Activated B cell treated with CpG ODN at 0.5 μM for 24 hours (primary cell): Measurements from ENCODE around the gene AUTS2. TPM values are rescaled to one million over a fixed set of nuclear protein-coding genes. Genes with fewer than 3 reads are reported as not detected.
A peak's percentile ranks its signal among the peaks of the same experiment; 100 is the strongest.

Source experiments
- ATAC-seq: fragments of 200-7000 bp; cut with Tn5 transposase; one replicate; pipeline ENCODE4 v1.10.0; 2021; ENCODE audit warnings: low read depth, mild to moderate bottlenecking, moderate library complexity
- CTCF ChIA-PET: fragments of 350-600 bp; sonication (Branson Sonifier 250); formaldehyde crosslinking; loops from one replicate; lab custom pipeline; 2021; ENCODE audit warnings: antibody characterized with exemption; lab: Charles Lee
- POLR2A ChIA-PET: fragments of 350-600 bp; sonication (Branson Sonifier 250); formaldehyde crosslinking; loops from one replicate; lab custom pipeline; 2021; ENCODE audit warnings: antibody characterized with exemption; lab: Charles Lee
- DNase-seq: peaks from one replicate; pipeline ENCODE4 v3.0.0; 2022
- H3K27ac Mint-ChIP-seq: one replicate; pipeline ENCODE4 v1.8.0; 2020; ENCODE audit warnings: mixed read lengths
- H3K27me3 Mint-ChIP-seq: one replicate; pipeline ENCODE4 v1.8.0; 2021; ENCODE audit warnings: mixed read lengths
- H3K36me3 Mint-ChIP-seq: one replicate; pipeline ENCODE4 v1.8.0; 2021; ENCODE audit warnings: low read depth, mixed read lengths
- H3K4me1 Mint-ChIP-seq: one replicate; pipeline ENCODE4 v1.8.0; 2021; ENCODE audit warnings: mixed read lengths
- H3K4me3 Mint-ChIP-seq: one replicate; pipeline ENCODE4 v1.8.0; 2020; ENCODE audit warnings: mild to moderate bottlenecking, mixed read lengths
- H3K9me3 Mint-ChIP-seq: one replicate; pipeline ENCODE4 v1.8.0; 2020; ENCODE audit warnings: mixed read lengths
- CTCF ChIP-seq: fragments of 200-600 bp; IDR thresholded peaks from one replicate; pipeline ENCODE4 v1.8.0; 2022; ENCODE audit warnings: antibody characterized with exemption, mild to moderate bottlenecking
- intact Hi-C: fragments of 100-400 bp; cut with micrococcal nuclease; formaldehyde crosslinking; loops from one replicate; pipeline ENCODE4 v1.15.1; 2024
- total RNA-seq: library from RNA; stranded (reverse); gene quantifications from 2 replicates; pipeline ENCODE4 v1.2.3, GENCODE V29; 2022

The AUTS2 gene
- total RNA-seq, 1 donor from 2014 or later = 15.9 TPM

GRCh38 chr7:69602522-69602921 lies 4.2 kb downstream of the AUTS2 start:
- no peak for DNase-seq
- H3K4me1 Mint-ChIP-seq = peaks cover 13% of the 10 kb centered on the region
- no peaks in the 10 kb centered on the region for H3K27me3 Mint-ChIP-seq
- POLR2A ChIA-PET = no interaction called here
- CTCF ChIA-PET = no interaction called here
- intact Hi-C loops = no loop called here
- peaks cover 4% of the 10 kb centered on the region for H3K36me3 Mint-ChIP-seq
- H3K27ac Mint-ChIP-seq = no peak overlapping the region
- H3K4me3 Mint-ChIP-seq = no peak overlapping the region
- no peak for ATAC-seq
- H3K9me3 Mint-ChIP-seq = no peaks in the 10 kb centered on the region
- no peak for TF ChIP-seq CTCF

GRCh38 chr7:69603351-69603750 lies 5.1 kb downstream of the AUTS2 start:
- Mint-ChIP-seq H3K4me1 (peaks cover 13% of the 10 kb centered on the region), H3K27me3 (no peaks in the 10 kb centered on the region), H3K9me3 (no peaks in the 10 kb centered on the region), H3K4me3 (no peak overlapping the region), H3K27ac (no peak overlapping the region), H3K36me3 (peaks cover 4% of the 10 kb centered on the region)
- ATAC-seq = no peak
- ChIA-PET POLR2A (no interaction called here), CTCF (no interaction called here)
- no peak for DNase-seq
- TF ChIP-seq CTCF = no peak
- intact Hi-C loops = no loop called here

- Mint-ChIP-seq H3K27me3 (no peaks in the 10 kb centered on the region), H3K36me3 (peaks cover 1% of the 10 kb centered on the region), H3K4me3 (no peak overlapping the region), H3K9me3 (no peaks in the 10 kb centered on the region), H3K4me1 (peaks cover 13% of the 10 kb centered on the region), H3K27ac (no peak overlapping the region)
- no peak for TF ChIP-seq CTCF
- peak; percentile 58 for ATAC-seq
- CTCF ChIA-PET = no interaction called here
- intact Hi-C loops = no loop called here
- no peak for DNase-seq
- POLR2A ChIA-PET = interaction anchor here (1.0 kb wide), 1 partner anchor 60 kb away, joined by 3 read pairs; no protein-coding TSS in a partner anchor
Measured at GRCh38 chr7:69603937-69604494, 5.7 kb downstream of the AUTS2 start.

GRCh38 chr7:69605070-69605469 lies 6.8 kb downstream of the AUTS2 start:
- TF ChIP-seq CTCF = no peak
- H3K27ac Mint-ChIP-seq = no peak overlapping the region
- no peaks in the 10 kb centered on the region for H3K9me3 Mint-ChIP-seq
- CTCF ChIA-PET = interaction anchor here (0.5 kb wide), 1 partner anchor 59 kb away, joined by 3 read pairs; no protein-coding TSS in a partner anchor
- DNase-seq = no peak
- H3K27me3 Mint-ChIP-seq = no peaks in the 10 kb centered on the region
- no peak for ATAC-seq
- intact Hi-C loops = no loop called here
- POLR2A ChIA-PET = interaction anchor here (1.0 kb wide), 1 partner anchor 59 kb away, joined by 3 read pairs; no protein-coding TSS in a partner anchor
- no peaks in the 10 kb centered on the region for H3K36me3 Mint-ChIP-seq
- peaks cover 7% of the 10 kb centered on the region for H3K4me1 Mint-ChIP-seq
- H3K4me3 Mint-ChIP-seq = no peak overlapping the region

- H3K4me3 Mint-ChIP-seq = no peak overlapping the region
- H3K27ac Mint-ChIP-seq = no peak overlapping the region
- H3K27me3 Mint-ChIP-seq = no peaks in the 10 kb centered on the region
- H3K9me3 Mint-ChIP-seq = no peaks in the 10 kb centered on the region
- no peaks in the 10 kb centered on the region for H3K36me3 Mint-ChIP-seq
- DNase-seq (no peak), ATAC-seq (no peak)
- ChIA-PET CTCF (interaction anchor here (0.5 kb wide), 1 partner anchor 59 kb away, joined by 3 read pairs; no protein-coding TSS in a partner anchor), POLR2A (no interaction called here)
- H3K4me1 Mint-ChIP-seq = peaks cover 3% of the 10 kb centered on the region
- TF ChIP-seq CTCF = no peak
- intact Hi-C loops = no loop called here
Measured at GRCh38 chr7:69605546-69605945, 7.3 kb downstream of the AUTS2 start.
